LNCaP clone FGC (cell line): ENCODE results near the gene SRGAP1.
A peak's percentile ranks its signal among the peaks of the same experiment; 100 is the strongest.

ENCODE experiments used
- DNase-seq: peaks from one replicate; pipeline ENCODE4 v3.0.0-alpha.2; 2011; ENCODE audit warnings: low read depth
- H3K4me3 ChIP-seq: 2 replicates; pipeline ENCODE4 v1.5.1; 2011; ENCODE audit warnings: mild to moderate bottlenecking, low read depth, low read length, control low read depth
- CTCF ChIP-seq: IDR thresholded peaks from 2 replicates; pipeline ENCODE4 v1.5.1; 2012; ENCODE audit warnings: mild to moderate bottlenecking; ENCODE audit not compliant: control insufficient read depth, insufficient read depth; ENCODE audit errors: extremely low read depth

SRGAP1 gene

DNA sequence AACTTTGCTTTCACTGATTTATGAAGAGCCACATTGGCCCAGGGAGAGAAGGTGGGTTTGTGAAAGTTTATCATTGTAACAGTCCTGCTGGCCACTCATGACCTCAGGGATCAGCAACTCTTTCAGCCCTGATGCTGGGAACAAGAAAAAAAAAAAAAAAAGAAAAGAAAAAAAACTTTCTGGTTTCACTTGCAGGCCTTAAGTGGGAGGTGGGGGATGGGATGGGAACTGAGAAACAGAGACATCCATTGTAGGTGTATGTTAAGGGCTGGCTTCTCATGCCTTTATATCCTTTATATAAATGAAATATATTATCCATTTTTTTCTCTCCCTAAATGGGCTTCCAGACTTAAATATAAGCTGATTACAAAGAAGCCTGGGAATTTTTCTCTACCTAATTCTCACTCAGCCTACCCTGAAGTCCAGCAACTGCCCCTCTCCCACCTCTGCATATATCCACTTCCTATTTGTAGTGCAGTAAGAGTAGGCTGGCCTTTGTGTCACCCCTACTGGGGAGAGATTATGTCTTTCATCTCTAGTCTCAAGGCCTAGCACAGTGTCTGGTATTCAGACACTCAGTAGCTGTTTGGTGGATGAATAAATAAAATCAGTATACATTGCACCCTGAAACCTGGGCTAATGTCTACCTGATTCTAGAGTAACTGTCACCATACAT lies 190.5 kb downstream of the SRGAP1 start:
- H3K4me3 ChIP-seq = no peak overlapping the region
- no peak for TF ChIP-seq CTCF
- no peak for DNase-seq

DNA sequence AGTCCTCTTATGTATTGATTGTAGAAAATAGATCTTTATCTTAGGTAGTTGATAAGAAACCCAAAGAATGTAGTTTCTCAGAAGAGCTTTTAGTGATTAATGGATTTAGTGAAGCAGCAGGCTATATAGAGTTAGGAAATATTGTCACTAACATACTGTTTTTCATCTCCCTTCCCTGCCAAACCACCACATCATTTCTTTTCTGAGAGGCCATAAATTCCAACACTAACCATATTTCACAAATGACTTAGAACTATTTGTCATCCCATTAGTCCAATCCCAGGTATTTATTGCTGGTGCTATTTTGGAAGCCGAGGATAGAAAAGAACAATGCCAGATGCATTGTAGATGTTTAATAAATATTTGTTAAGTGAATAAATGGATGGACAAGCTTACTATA lies 191.9 kb downstream of the SRGAP1 start:
- DNase-seq = no peak
- no peak for TF ChIP-seq CTCF
- no peak overlapping the region for H3K4me3 ChIP-seq

DNA sequence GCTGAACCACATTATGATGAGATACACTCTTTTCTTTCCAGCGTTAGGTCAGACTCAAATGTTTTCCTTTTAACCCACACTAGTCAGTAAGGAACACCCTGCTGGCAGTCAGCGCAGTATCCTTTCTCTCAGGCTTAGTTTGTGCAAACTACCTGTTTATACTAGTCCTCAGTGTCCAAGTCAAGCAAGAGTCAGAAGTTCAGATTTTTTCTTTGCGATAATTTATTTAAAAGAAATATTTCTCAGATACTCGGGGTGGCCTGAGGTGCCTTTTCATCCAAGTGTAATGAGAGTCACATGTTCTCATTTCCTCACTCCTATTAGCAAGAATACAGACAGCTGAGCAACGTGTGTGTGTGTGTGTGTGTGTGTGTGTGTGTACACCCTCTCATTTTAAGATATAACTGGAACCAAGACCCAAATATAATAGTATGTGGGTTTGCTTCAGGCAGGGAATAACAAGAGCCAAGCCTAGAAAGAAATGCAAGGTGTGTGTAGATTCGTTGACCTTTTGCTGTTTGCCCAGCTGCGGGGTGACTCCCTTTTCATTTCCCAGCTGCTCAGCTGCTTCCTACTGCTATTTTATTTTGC lies 194.9 kb downstream of the SRGAP1 start:
- TF ChIP-seq CTCF = no peak
- H3K4me3 ChIP-seq = no peak overlapping the region
- DNase-seq = peak; percentile 11

DNA sequence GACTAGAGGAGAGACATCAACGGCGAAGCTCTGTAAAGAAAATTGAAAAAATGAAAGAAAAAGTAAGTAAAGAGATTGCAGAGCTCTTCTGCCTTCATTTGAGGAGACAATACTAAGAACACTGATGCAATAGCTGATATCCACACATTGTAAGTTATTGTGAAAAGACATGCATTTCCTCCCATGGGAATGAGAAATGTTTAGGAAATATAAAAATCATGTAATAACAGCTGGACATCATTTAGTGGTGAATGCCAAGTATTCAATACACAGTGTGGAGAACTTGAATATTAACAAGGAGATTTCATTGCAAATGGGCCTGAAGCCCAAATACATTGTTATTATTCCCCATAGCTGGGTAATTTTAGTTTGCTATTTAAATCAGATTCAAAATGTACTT lies 198.4 kb downstream of the SRGAP1 start:
- DNase-seq = no peak
- no peak overlapping the region for H3K4me3 ChIP-seq
- TF ChIP-seq CTCF = no peak

DNA sequence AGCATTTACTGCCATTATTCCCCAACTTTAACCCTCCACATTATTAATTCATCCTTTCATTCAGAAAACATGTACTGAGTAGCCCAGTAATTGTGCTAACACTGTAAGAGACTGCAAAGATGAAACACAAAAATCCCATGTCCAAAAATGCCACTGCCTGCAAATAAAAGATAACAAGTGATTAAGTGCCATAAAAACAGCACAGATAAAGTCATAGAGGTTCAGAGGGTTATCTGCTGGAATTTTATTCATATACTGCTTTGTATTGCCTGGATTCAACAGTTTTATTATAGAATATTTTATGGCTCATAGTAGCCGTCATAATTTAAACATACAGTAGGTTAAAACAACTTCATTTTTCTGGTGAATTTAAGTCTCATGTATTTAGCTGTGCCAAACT lies 199.7 kb downstream of the SRGAP1 start:
- no peak for TF ChIP-seq CTCF
- DNase-seq = no peak
- H3K4me3 ChIP-seq = no peak overlapping the region

GRCh38 chr12:64051057-64051456 lies 206.6 kb downstream of the SRGAP1 start:
- no peak overlapping the region for H3K4me3 ChIP-seq
- no peak for DNase-seq
- no peak for TF ChIP-seq CTCF

- DNase-seq = no peak
- H3K4me3 ChIP-seq = no peak overlapping the region
- no peak for TF ChIP-seq CTCF
Measured at GRCh38 chr12:64053117-64053516, 208.6 kb downstream of the SRGAP1 start.
